HG03442 (cell line): ENCODE measurements around the gene LOXL1.
A peak's percentile ranks its signal among the peaks of the same experiment; 100 is the strongest.
"Not testable (repeated sequence)": the region's sequence is repeated elsewhere in the genome, so short reads cannot be mapped to it uniquely, and the experiment has no call there.

Experiments
- ATAC-seq: cut with Tn5 transposase; IDR thresholded peaks from one replicate; pipeline ENCODE4 v1.9.1; 2021; ENCODE audit warnings: mild to moderate bottlenecking, moderate library complexity; ENCODE audit not compliant: unreplicated experiment

LOXL1 gene

DNA sequence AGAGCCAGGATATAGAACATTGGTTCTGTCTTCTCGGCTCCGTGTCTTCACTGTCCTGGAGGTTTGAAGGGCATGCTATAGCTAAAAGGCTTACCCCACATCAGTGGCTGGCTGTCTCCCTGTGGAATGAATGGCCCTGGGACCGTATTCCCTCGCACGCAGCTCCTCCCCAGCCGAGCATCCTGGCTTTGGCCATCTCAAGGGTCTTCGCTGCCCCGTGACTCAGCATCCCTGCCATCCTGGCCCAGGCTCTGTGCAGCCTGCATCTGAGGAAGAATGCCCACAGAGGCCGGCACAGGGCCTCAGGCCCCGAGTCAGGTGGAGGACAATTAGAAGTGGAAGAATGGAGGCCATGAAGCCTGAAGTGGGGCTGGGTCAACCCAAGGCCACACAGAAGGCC is 11.0 kb downstream of the LOXL1 start:
- ATAC-seq: no peak

DNA sequence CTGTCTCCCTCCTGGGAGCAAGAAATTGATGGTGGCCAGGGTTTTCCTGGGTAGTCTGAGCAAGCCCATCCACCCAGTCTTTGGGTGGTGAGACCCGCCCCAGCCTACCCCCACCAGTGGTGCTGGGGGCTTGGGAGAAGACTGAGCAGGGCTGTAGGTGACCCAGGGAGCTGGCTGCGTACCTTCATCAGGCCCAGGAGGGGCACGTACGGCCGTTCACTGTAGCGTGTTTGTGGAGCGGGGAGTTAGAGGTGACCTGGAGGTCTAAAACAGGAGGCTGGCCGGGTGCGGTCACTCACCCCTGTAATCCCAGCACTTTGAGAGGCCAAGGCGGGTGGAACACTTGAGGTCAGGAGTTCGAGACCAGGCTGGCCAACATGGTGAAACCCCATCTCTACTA is 11.5 kb downstream of the LOXL1 start:
- ATAC-seq: no peak

DNA sequence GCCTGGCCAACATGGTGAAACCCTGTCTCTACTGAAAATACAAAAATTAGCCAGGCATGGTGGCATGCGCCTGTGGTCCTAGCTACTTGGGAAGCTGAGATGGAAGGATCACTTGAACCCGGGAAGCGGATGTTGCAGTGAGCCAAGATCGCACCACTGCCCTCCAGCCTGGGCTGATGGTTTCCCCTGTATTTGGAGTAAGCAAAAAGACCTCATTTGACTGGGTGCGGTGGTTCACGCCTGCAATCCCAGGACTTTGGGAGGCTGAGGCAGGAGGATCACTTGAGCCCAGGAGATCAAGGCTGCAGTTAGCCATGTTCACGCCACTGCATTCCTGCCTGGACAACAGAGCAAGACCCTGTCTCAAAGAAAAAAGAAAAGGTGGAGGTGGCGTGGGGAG is 12.3 kb downstream of the LOXL1 start:
- not testable (repeated sequence) for ATAC-seq

DNA sequence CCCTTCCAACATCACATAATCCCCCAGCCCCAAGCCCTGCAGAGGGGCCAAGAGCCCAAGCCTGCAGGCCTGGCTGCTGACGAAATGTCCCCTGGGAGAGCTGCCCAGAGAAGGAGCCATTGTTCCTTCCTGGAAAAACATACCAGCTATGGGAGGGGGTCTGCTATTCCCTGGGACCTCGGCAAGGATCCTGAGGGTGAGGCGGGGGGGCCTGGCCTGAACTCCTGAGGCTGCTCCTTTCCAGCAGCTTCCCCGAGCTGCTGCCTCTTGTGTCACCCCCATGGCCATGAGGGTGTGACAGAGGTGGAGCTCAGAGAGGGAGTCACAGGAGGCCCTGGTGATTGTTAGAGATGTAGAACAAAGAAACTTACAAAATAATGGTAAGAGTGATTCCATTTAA is 12.9 kb downstream of the LOXL1 start:
- ATAC-seq: no peak

DNA sequence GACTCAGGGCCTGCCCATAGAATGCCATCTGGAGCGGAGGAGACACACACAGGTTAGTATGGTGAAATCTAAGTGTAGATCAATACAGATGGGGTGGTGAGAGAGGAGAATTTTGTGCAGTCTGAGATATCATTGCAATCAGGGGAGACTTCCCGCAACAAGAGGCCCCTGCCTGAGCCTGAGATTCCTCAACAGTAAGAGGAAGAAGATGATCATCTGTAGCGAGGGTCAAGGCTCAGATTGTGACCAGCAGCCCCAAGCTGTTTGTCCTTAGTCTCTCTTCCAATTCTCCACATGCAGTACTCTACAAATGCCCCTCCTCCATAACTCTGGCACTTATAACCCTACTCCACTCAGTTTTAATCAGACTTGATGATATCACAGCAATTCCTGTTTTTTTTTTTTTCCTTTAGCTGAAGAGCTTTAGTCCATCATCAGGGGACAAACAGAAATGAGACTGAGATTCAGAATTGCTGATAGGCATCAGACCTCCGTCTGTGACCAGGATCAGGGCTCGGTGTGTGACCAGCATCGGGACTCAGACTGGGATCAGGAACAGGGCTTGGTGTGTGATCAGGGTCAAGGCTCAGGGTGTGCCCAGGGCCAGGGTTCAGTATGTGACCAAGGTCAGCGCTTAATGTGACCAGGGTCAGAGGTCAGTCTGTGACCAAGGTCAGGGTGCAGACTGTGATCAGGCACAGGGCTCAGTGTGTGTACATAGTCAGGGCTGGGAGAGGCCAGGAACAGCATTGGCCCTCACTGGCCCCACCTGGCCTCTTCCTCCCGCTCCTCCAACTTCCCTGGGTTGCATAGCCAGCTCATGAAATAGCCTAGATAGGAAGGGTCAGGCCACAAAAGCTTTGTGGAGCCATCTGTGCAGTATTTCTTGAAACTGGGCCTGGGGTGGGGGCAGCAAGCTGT is 14.1 kb downstream of the LOXL1 start:
- ATAC-seq: no peak

DNA sequence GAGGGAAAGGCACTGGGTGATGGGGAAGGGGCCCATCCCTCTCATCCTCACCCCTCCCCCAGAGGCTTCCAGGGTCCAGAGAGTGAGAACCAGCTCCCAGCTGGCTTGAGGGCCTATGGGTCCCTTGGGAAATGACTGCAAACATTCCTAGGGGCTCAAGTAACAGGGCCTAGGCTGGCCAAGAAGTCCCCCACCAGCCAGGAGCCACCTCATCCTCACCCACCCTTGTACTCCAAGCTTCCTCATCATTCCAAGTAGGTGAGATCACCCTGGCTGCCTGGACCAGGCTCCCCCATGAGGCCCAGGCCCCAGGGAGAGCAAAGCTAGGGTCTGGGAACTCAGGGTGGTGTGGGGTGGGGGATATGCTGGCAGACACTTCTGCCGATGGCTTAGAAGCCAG is 14.8 kb downstream of the LOXL1 start:
- ATAC-seq: no peak

DNA sequence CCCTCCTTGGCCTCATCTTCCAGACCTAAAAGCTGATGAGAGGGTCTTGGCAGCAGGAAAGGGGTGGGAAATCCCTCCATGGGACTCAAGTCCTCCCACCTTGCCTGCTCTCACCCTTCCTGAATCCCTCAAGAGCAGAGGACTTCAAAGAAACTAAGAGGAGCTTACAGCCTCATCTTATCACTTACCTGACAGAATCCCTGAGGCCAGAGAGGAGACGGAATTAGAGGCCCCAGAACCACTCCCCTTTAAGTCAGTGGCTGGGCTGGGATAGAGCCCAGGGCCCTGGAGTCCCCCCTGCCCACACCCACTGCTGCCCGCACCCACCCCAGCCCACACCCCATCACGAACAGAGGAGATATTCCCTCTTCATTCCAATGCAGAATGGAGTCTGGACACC is 15.2 kb downstream of the LOXL1 start:
- ATAC-seq: no peak

DNA sequence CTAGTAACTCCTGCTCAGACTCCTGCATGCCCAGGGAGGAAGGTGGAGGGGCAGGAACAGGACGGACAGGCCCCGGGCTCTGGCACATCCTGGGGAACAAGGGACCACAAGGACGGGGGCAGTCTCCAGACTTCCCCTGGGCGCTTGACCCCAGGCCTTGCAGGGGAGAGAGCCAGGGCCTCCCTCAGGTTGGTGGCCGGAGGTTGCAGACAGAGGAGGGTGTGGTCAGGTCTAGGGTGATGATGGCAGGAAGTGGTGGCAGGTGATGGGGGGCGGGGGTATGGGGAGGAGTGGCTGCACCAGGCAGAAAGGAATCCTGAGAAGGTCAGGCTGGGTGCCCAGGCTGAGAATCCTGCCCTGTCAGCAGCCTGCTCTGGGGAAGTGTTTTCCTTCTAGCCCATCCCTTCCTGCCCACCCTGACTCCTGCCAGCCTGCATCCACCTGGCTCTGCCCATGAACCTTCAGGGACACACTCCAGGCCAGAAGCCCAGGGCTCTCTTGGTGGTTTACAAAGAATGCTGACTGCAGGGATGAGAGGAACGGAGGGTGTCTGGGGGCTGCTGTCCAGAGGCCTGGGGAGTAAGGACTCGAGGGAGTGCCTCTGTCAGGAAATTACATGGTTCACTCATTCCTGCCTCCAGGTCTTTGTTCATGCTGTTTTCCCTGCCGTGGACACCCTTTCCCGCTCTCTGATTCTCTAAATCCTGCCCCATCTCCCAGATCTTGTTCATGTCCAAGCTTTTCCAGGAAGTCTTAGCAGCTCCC is 15.8 kb downstream of the LOXL1 start:
- no peak for ATAC-seq

DNA sequence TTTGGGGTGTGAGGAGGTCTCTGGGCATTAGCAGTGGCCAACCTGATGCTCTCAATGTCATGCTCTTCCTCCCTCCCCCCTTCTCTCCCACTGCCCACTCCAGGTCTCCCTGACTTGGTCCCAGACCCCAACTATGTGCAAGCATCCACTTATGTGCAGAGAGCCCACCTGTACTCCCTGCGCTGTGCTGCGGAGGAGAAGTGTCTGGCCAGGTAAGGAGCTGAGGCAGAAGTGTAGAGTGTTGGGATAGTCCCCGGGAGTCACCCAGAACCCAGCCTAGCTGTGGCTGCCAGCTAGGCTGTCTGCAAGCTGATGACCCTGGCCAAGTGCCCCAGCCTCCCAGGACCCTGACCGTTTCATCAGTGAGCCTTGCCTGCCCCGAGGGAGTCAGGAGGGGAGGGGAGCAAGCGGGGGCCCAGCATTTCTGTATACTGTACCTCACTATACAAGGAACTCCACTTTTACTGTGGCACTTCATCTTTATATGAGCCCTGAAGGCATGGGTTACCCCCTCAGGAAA is 16.5 kb downstream of the LOXL1 start:
- ATAC-seq: no peak

DNA sequence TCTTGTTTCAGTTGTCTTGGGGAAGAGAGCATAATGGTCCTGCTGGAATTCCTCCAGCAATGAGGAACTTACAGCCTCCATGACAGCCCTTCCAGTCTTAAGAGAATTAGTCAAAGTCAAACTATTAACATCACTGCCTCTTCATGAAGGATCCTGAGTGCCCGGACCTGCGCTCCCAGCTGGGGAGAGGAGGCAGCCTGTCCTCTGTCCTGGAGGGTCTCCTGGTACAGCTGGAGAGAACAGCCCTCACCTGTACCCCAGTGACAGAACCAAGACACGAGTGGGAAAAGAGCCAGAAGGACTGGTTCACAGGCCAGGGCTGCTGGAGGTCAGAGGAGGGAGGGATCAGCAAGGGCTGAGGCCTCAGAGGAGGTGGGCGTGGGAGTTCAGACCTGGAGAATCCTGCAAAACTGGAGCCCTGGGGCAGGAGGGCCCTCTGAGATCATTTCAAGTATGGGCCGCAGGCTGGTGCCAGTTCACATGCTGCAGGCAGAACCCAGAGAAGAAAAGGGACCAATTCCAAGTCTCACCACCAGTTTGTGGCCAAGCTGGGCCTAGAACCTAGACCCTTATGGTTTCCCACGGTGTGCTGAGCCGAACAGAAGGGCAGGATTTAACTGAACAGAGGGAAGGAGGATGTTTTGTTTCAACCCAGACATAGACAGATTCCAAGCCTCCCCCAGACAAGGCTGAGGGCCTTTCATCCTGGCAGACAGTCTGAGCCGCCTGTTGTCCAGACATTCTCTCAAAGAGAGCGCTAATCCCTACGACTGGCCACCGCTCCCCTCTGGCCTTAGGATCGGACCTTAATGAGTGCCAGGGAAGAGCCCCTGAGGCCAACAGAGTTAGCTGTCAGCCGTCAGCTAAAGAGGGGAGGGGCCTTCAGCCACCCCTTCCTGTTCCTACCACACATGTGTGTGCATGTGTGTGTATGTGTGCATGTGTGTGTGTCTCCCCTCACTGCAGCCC is 18.2 kb downstream of the LOXL1 start:
- ATAC-seq: no peak

DNA sequence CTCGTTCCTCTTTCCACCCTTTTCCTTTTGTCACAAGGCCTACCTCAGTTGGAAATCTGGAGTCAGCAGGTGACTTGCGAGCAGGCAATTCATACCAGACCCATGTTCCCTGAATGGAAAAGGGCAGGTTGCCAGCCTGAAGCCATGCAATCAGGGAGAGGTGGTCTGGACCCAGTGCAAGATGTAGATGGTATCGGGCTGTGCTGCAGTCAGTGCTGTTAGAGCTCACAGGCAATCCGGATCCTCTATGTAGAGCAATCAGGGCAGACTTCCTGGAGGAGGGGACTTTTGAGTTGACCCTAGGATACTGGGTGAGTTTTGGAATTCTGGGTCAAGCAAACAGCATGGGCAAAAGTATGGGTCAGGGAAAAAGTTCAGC is 18.9 kb downstream of the LOXL1 start:
- ATAC-seq: no peak

DNA sequence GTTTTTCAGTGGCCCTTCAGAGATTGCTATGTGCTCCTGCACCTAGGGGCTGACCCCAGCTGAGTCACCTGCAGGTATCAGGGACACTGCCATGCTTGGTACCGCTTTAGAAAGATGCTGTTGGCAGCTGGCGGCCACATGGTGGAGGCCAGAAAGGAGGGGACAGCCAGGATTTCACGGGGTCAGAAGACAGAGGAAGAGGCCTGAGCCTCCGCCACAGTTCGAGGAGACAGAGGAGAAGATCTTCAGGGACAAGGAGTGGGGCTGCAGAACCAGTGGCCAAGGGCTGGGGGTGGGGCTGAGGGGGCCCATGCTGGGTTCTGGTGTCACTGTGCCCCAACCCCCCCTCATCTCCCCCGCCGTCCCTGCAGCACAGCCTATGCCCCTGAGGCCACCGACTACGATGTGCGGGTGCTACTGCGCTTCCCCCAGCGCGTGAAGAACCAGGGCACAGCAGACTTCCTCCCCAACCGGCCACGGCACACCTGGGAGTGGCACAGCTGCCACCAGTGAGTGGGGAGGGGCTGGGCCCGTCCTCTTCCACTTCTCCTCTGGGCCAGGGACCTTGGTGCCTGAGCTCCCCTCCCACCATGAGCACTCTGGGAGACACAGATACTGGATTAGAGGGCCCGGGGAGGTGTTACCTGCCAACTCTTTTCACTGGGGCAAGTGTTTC is 19.9 kb downstream of the LOXL1 start:
- ATAC-seq: no peak

DNA sequence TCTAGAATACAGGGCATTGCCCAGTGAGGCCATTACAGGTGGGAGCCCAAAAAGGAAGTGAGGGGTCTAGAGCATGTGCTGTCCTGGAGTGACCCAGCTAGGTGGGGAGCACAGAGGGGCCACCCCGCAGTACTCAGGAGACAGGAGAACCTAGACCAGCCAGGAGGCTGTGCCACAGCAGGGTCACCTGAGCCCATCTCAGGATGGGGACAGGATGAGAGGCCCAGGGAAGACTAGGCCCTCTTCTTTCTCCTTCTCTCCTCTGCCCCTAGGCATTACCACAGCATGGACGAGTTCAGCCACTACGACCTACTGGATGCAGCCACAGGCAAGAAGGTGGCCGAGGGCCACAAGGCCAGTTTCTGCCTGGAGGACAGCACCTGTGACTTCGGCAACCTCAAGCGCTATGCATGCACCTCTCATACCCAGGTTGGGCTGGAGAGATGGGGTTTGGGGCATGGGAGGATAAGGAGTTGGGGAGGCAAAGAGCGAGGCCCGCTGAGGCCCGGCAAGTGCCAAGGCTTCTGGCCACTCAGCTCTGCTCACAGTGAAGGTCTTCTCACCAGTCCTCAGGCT is 20.6 kb downstream of the LOXL1 start:
- ATAC-seq: no peak

DNA sequence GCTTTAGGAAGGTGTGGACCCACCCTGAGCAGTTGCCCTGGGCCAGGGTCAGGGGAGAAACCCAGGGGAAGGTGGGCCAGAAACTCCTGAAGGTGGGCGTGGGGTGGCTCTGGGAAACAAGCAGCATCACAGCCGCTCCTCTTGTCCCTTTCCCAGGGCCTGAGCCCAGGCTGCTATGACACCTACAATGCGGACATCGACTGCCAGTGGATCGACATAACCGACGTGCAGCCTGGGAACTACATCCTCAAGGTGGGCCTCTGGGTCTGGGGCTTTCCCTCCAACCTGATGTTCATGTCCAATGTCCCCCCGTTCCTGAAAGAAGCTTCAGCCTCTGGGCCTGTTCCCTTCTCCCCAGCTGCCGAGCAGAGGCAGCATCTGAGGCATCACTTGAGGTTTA is 21.4 kb downstream of the LOXL1 start:
- ATAC-seq: no peak

DNA sequence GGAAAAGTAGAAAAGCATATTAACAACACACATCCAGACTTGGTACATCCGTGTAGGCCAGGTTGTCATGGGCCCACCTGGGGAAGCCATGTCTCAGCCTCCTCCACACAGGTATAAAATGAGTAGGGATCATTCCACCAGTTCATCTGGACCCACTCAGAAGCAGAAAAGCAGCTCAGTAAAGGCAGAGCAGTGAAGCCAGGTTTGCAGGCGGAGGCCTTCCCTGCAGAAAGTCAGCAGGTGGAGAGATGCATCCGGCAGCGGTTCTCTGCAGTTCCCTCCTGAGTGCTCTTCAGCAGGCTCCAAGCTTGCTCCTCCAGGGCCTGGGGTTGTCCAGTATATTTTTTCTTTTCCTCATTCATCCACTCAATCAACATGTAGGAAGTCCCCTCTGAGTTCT is 22.1 kb downstream of the LOXL1 start:
- no peak for ATAC-seq

DNA sequence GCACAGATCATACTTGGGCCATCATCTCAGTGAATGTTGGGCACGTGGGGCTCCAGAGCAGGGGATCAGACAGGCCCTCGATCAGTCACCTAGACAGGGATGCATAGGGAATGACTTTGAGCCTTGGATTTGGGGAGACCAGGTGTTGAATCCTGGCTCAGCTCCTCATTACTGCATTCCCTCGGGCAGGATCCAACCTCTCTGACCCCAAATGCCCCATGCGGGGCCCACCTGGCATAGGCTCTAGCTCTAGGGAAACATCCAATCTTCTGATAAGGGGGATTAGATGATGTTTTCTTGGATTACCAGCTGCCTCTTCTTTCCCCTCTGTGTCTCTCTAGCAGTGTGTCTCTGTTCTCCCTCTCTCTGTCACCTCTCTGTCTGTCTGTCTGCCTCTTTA is 22.7 kb downstream of the LOXL1 start:
- no peak for ATAC-seq

DNA sequence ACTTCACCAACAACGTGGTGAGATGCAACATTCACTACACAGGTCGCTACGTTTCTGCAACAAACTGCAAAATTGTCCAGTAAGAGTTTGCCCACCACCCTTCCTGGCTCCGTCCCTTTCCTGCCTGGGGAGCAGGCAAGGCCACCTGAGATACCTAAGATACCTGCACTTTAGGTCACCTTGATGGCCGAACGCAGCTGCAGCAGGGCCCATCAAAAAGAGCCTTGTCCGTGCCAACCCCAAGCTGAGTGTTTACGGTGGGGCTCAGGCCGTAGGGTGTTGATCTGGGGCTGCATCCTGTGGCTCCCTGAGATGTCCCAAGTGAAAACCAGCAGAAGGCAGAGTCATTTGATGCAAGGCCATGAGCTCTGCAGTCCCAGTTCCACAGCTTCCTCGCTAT is 23.2 kb downstream of the LOXL1 start:
- ATAC-seq: no peak

DNA sequence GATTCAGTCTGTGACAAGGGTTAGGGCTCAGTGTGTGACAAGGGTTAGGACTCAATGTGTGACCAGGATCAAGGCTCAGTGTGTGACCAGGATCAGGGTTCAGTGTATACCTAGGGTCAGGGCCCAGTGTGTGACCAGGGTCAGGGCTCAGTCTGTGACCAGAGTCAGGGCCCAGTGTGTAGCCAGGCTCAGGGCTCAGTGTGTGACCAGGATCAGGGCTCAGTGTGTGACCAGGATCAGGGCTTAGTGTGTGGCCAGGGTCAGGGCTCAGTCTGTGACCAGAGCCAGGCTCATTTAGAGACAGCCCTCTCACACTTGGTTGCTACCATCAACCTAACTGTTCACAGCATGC is 24.2 kb downstream of the LOXL1 start:
- ATAC-seq: no peak

DNA sequence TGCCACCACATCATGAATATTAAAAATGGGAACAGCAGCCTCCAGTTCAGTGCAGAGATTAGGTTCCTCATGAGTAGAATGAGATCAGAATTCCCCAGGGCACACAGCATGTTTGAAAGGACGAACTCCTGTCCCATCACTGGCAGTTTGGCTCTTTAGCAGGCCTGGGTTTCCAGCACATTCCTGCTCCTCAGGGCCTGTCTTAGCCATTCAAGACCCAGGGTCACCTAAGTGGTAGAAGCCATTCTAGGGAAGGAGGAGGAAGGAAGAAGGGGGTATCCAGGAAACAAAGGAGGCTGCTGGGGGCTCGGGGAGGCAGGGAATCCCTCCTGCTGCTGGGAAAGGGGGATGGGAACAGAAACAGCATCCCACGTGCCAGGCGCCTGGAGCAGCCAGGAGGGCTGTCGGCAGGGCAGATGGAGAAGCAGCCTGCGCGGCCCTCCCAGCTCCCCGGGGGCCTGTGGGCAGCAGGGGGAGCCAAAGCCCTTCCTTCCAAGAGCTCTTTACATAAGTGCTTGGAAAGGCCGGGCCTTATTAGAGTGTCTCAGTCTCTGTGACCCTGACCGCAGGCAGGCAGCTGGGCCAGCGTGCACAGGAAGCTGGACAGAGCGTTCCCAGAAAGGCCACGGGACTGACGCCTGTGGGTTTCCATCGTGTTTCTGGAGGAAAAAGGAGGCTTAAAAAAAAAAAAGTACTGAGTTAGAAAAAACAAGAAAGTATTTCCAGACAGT is 24.7 kb downstream of the LOXL1 start:
- peak; percentile 47 for ATAC-seq
